Measurements from ENCODE around the gene MUC12. TPM values are rescaled to one million over a fixed set of nuclear protein-coding genes. Genes with fewer than 3 reads are reported as not detected.
"Not testable (repeated sequence)": the region's sequence is repeated elsewhere in the genome, so short reads cannot be mapped to it uniquely, and the experiment has no call there.

The MUC12 gene
- total RNA-seq, 1 experiment from 2014 or later = 2.8 TPM

- DNase-seq (ENCODE audit: low read depth) = not testable (repeated sequence)
Observed at GRCh38 chr7:100985033-100985797, 15.8 kb downstream of the MUC12 start.

- no peak for DNase-seq (ENCODE audit: low read depth)
Observed at GRCh38 chr7:100991631-100992030, 22.3 kb downstream of the MUC12 start.

GRCh38 chr7:100992280-100992679, 22.9 kb downstream of the MUC12 start:
- not testable (repeated sequence) for DNase-seq (ENCODE audit: low read depth)

DNA sequence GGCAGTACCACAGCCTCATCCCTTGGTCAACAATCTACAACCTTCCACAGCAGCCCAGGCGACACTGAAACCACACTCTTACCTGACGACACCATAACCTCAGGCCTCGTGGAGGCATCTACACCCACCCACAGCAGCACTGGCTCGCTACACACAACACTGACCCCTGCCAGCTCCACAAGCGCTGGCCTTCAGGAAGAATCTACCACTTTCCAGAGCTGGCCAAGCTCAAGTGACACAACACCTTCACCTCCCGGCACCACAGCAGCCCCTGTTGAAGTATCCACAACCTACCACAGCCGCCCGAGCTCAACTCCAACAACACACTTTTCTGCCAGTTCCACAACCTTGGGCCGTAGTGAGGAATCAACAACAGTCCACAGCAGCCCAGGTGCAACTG, 25.3 kb downstream of the MUC12 start:
- DNase-seq (ENCODE audit: low read depth) = not testable (repeated sequence)

DNA sequence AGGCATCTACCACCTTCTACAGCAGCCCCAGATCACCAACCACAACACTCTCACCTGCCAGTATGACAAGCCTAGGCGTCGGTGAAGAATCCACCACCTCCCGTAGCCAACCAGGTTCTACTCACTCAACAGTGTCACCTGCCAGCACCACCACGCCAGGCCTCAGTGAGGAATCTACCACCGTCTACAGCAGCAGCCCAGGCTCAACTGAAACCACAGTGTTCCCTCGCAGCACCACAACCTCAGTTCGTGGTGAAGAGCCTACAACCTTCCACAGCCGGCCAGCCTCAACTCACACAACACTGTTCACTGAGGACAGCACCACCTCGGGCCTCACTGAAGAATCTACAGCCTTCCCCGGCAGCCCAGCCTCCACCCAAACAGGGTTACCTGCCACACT, 29.2 kb downstream of the MUC12 start:
- not testable (repeated sequence) for DNase-seq (ENCODE audit: low read depth)

DNA sequence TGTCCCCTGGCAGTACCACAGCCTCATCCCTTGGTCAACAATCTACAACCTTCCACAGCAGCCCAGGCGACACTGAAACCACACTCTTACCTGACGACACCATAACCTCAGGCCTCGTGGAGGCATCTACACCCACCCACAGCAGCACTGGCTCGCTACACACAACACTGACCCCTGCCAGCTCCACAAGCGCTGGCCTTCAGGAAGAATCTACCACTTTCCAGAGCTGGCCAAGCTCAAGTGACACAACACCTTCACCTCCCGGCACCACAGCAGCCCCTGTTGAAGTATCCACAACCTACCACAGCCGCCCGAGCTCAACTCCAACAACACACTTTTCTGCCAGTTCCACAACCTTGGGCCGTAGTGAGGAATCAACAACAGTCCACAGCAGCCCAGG, 30.0 kb downstream of the MUC12 start:
- DNase-seq (ENCODE audit: low read depth) = not testable (repeated sequence)

- not testable (repeated sequence) for DNase-seq (ENCODE audit: low read depth)
Observed at GRCh38 chr7:101000025-101000424, 30.7 kb downstream of the MUC12 start.

DNA sequence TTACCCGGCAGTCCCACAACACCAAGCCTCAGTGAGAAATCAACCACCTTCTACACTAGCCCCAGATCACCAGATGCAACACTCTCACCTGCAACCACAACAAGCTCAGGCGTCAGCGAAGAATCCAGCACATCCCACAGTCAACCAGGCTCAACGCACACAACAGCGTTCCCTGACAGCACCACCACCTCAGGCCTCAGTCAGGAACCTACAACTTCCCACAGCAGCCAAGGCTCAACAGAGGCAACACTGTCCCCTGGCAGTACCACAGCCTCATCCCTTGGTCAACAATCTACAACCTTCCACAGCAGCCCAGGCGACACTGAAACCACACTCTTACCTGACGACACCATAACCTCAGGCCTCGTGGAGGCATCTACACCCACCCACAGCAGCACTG, 33.0 kb downstream of the MUC12 start:
- DNase-seq (ENCODE audit: low read depth) = not testable (repeated sequence)

GRCh38 chr7:101007361-101007760, 38.0 kb downstream of the MUC12 start:
- not testable (repeated sequence) for DNase-seq (ENCODE audit: low read depth)

GRCh38 chr7:101009629-101010028, 40.3 kb downstream of the MUC12 start:
- DNase-seq (ENCODE audit: low read depth) = no peak

DNA sequence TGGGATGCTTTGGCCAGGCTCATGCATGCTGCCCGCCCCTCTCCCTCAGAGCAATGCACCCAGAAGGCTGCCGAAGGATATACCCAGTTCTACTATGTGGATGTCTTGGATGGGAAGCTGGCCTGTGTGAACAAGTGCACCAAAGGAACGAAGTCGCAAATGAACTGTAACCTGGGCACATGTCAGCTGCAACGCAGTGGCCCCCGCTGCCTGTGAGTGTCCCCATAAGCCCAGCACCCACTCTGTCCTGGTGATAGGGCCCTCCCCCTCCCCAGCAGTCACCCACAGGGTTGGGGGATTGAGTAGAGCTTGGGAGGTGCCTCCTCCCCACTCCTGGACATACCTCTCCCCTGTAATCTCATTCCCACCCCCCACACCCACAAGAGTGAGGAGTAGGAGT, 43.6 kb downstream of the MUC12 start:
- no peak for DNase-seq (ENCODE audit: low read depth)

GRCh38 chr7:101015626-101016025, 46.3 kb downstream of the MUC12 start:
- DNase-seq (ENCODE audit: low read depth) = no peak

GRCh38 chr7:101017064-101017777, 47.9 kb downstream of the MUC12 start:
- peak; percentile 82 for DNase-seq (ENCODE audit: low read depth)

- no peak for DNase-seq (ENCODE audit: low read depth)
Observed at GRCh38 chr7:101018271-101019167, 49.2 kb downstream of the MUC12 start.

DNA sequence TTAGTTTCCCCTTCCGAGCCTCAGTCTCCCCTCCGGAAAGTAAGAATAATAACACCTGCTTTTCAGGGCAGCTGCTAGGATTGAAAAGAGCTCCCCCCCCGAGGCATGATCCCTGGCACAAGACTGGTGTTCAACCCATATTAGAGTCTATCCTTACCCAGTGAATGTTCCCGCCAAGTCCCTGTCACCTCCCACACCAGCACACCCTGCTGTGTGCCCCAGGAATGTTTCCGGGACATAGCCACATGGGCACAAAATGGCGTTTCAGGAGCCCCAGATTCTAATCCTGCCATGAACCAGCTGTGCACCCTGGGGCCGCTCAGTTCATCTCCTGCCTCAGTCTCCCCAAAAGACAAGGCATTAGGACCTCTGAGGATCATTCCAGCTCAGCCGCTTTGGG, 51.1 kb downstream of the MUC12 start:
- DNase-seq (ENCODE audit: low read depth) = no peak

- no peak for DNase-seq (ENCODE audit: low read depth)
Observed at GRCh38 chr7:101021703-101022102, 52.3 kb downstream of the MUC12 start.

DNA sequence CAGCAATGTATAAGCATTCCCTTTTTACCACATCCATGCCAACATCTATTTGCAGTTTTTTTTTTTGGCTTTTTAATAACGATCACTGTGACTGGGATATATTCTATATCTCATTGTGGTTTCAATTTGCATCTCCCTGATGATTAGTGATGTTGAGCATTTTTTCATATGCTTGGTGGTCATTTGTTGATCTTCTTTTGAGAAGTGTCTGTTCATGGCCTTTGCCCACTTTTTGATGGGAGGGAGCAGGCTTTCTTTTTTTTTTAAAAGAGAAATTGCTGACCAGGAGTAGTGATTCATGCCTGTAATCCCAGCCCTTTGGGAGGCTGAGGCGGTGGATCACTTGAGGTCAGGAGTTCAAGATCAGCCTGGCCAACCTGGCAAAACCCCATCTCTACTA, 54.5 kb downstream of the MUC12 start:
- peak; percentile 17 for DNase-seq (ENCODE audit: low read depth)

GRCh38 chr7:101031082-101031481, 61.7 kb downstream of the MUC12 start:
- DNase-seq (ENCODE audit: low read depth) = no peak

DNA sequence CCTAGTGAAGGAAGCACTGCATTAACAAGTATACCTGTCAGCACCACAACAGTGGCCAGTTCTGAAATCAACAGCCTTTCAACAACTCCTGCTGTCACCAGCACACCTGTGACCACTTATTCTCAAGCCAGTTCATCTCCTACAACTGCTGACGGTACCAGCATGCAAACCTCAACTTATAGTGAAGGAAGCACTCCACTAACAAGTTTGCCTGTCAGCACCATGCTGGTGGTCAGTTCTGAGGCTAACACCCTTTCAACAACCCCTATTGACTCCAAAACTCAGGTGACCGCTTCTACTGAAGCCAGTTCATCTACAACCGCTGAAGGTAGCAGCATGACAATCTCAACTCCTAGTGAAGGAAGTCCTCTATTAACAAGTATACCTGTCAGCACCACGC, 66.6 kb downstream of the MUC12 start:
- no peak for DNase-seq (ENCODE audit: low read depth)

- DNase-seq (ENCODE audit: low read depth) = not testable (repeated sequence)
Observed at GRCh38 chr7:101041283-101041682, 71.9 kb downstream of the MUC12 start.

DNA sequence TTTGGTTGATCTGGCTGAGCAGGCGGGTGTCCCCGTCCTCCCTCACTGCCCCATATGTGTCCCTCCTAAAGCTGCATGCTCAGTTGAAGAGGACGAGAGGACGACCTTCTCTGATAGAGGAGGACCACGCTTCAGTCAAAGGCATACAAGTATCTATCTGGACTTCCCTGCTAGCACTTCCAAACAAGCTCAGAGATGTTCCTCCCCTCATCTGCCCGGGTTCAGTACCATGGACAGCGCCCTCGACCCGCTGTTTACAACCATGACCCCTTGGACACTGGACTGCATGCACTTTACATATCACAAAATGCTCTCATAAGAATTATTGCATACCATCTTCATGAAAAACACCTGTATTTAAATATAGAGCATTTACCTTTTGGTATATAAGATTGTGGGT, 89.0 kb downstream of the MUC12 start:
- DNase-seq (ENCODE audit: low read depth) = peak; percentile 68

DNA sequence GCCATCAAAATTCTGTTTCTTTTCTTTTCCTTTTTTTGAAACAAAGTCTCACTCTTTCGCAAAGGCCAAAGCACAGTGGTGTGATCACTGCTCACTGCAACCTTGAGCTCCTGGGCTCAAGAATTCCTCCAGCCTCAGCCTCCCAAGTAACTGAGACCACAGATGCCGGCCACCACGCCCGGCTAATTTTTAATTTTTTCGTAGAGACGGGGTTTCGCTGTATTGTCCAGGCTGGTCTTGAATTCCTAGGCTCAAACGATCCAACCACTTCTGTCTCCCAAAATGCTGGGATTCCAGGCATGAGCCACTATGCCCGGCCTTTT, 90.2 kb downstream of the MUC12 start:
- DNase-seq (ENCODE audit: low read depth) = no peak

Measured in LHCN-M2 (cell line).